ENCODE results near the gene ECE2. TPM values are rescaled to one million over a fixed set of nuclear protein-coding genes. Genes with fewer than 3 reads are reported as not detected.

ECE2 gene
- 0.46 to 1.2 TPM (median 0.64 TPM) in 3 replicates for total RNA-seq (2021)
- Bru-seq, nascent RNA = percentile 22 among the genes with signal in this experiment
- long read RNA-seq, experiment 1, partial matches to known transcripts = 1 of 5 reads
- long read RNA-seq, experiment 1, other reads (novel, unspliced or antisense) = 3 of 5 reads
- long read RNA-seq, experiment 2 = 0 reads
- long read RNA-seq, experiment 3 = 0 reads

DNA sequence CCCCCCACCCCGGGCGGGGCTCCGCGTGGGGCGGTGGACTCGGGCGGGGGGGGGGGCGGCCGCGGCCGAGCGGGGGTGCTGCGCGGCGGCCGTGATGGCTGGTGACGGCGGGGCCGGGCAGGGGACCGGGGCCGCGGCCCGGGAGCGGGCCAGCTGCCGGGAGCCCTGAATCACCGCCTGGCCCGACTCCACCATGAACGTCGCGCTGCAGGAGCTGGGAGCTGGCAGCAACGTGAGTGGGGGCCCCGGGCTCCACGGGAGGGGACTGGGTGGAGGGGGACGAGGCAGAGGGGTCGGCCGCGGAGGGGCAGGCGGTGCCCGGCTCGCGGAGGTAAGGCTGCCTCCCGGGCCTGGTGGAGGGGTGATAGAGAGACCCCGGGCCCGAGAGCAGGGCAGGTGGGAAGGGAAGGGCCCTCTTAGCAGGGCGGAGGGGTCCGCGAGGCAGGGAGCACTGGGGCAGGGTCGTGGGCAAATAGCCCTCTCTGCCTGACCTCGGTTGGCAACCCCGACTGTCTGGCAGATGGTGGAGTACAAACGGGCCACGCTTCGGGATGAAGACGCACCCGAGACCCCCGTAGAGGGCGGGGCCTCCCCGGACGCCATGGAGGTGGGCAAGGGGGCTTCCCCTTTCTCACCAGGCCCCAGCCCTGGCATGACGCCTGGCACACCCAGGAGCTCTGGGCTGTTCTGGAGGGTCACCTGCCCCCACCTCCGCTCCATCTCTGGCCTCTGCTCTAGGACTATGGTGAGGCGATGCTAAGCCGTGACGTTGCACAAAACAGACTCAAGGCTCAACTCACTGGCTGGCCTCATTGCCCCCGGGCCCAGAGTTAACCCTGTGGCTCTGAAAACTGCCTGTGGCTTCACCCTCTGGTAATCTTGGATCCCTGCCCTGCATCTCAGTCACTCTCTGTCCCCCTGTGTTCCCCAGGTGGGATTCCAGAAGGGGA lies at the start of gene ECE2:
Gene ECE2, plus strand, starts transcription at position 62 of the 950 bp plus-strand sequence. Its CDS starts 132 bp downstream, at position 194.
- TF ChIP-seq ZNF263 (CRISPR knock-in tag; IDR thresholded peaks at IDR 0.05; ENCODE audit: low read depth) (no peak), NR1H2 (CRISPR knock-in tag; IDR thresholded peaks at IDR 0.05) (no peak), CREM (CRISPR knock-in tag; IDR thresholded peaks at IDR 0.05) (no peak), ZNF671 (CRISPR knock-in tag; IDR thresholded peaks at IDR 0.05) (no peak)
- TF ChIP-seq, protein P1, sequence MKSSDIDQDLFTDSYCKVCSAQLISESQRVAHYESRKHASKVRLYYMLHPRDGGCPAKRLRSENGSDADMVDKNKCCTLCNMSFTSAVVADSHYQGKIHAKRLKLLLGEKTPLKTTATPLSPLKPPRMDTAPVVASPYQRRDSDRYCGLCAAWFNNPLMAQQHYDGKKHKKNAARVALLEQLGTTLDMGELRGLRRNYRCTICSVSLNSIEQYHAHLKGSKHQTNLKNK (CRISPR knock-in tag; IDR thresholded peaks at IDR 0.05) = no peak
- H3K27me3 Mint-ChIP-seq (ENCODE audit: low read depth) = peaks cover 57% of the 10 kb centered on the region
- ChIA-PET CTCF (interaction anchor here (0.8 to 1.0 kb wide), 2 partner anchors 9 to 16 kb away, joined by 3 read pairs; no protein-coding TSS in a partner anchor), POLR2A (no interaction called here)
- DNase-seq (ENCODE audit: low spot score) (no peak), ATAC-seq (peak; percentile 76)
- H3K36me3 Mint-ChIP-seq = no peaks in the 10 kb centered on the region
- H3K9me3 Mint-ChIP-seq = no peaks in the 10 kb centered on the region
- peak within 1 kb of the TSS; percentile 74 for H3K4me3 Mint-ChIP-seq
- H3K27ac Mint-ChIP-seq = no peak within 1 kb of the TSS
- H3K4me1 Mint-ChIP-seq = peaks cover 5% of the 10 kb centered on the region

DNA sequence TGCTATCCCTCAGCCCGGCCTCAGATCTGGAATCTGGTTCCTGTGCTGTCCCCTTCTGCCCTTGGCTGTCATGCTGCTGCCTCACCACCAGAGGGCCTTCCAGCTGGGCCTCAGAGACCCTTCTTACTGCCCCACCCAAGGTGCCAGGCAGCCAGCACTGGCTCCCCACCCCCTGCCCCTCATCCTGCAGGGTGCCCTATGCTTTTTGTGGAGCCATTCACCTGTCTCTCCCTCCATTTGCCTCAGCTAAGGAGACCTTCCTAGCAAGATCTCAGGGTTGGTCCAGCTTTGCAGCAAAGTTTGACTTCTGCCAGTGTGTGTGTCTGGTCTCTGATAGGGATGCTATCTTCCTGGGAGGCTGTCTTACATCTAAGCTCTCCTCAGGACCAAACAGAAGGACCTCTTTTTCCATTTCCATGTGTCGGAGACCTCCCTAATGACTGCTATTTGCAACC lies 48.3 kb upstream of the ECE2 start:
- TF ChIP-seq CTCF (IDR thresholded peaks at IDR 0.05) (peak; percentile 97), TCF7 (CRISPR knock-in tag; IDR thresholded peaks at IDR 0.05; ENCODE audit: low read depth) (no peak)
- TF ChIP-seq, protein P2, sequence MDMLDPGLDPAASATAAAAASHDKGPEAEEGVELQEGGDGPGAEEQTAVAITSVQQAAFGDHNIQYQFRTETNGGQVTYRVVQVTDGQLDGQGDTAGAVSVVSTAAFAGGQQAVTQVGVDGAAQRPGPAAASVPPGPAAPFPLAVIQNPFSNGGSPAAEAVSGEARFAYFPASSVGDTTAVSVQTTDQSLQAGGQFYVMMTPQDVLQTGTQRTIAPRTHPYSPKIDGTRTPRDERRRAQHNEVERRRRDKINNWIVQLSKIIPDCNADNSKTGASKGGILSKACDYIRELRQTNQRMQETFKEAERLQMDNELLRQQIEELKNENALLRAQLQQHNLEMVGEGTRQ (CRISPR knock-in tag; IDR thresholded peaks at IDR 0.05) = no peak
- H3K4me1 Mint-ChIP-seq = peaks cover 8% of the 10 kb centered on the region; the same call in 1 of the 2 replicates
- H3K27me3 Mint-ChIP-seq (ENCODE audit: low read depth) = peaks cover 62% of the 10 kb centered on the region
- no peaks in the 10 kb centered on the region for H3K36me3 Mint-ChIP-seq
- peak; percentile 72 for DNase-seq (ENCODE audit: low spot score)
- CTCF ChIA-PET = interaction anchor here (0.6 to 5.3 kb wide), 40 partner anchors 10 to 804 kb away, joined by 3 to 88 read pairs (median 4); partner anchors contain the start of genes ABCC5, ABCF3, CAMK2N2 and DVL3
- POLR2A ChIA-PET = interaction anchor here (0.6 to 2.5 kb wide), 3 partner anchors 14 to 59 kb away, joined by 3 to 6 read pairs (median 5); no protein-coding TSS in a partner anchor
- no peak overlapping the region for H3K27ac Mint-ChIP-seq
- H3K9me3 Mint-ChIP-seq = no peaks in the 10 kb centered on the region
- no peak overlapping the region for H3K4me3 Mint-ChIP-seq
- peak; percentile 62 for ATAC-seq

DNA sequence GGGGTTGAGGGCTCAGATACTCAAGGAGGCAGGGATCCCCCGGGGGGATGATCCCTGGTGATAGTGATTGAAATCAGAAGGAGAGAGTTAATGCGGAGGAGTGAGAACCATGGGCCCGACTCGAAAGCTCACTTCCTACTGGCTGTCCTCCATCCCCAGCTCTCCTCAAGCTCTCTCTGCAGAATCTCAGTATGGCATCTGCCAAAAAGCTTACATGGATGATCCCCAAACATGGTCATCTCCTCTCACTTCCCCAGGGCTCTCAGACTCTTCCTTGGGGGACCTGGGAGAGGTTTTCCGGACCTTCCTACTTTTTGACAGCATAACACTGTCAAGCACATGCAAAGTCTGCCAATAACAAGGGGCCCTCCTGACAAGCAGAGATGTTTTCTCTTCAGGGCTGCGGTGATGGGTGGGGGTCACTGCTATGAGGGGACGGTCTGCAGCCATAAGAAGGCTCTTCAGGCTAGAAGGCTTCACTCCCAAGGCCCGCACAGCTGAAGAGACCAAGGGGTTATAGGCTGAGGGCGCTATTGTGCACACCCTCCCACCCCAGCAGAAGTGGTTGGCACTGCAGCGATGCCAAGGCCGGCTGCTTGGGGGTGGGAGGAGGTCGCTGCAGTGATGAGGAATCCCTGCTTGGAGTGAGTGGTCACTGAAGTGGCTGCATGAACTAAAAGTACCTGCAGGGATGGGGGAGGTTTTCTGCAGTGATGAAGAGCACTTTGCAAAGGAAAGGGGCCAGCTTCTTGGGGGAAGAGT lies 47.3 kb upstream of the ECE2 start:
- CTCF ChIA-PET = interaction anchor here (0.6 to 5.3 kb wide), 28 partner anchors 8 to 333 kb away, joined by 3 to 88 read pairs (median 6); partner anchors contain the start of genes ABCF3, AP2M1, CAMK2N2 and DVL3
- Mint-ChIP-seq H3K4me3 (peak overlapping the region; percentile 73), H3K27ac (no peak overlapping the region), H3K36me3 (no peaks in the 10 kb centered on the region), H3K4me1 (peaks cover 8% of the 10 kb centered on the region; the same call in 1 of the 2 replicates), H3K9me3 (no peaks in the 10 kb centered on the region), H3K27me3 (ENCODE audit: low read depth) (peaks cover 72% of the 10 kb centered on the region)
- TF ChIP-seq IRF2 (CRISPR knock-in tag; IDR thresholded peaks at IDR 0.05; ENCODE audit: borderline replicate concordance, low read depth) = no peak
- POLR2A ChIA-PET = interaction anchor here (0.6 to 2.5 kb wide), 5 partner anchors 12 to 88 kb away, joined by 3 to 6 read pairs (median 4); no protein-coding TSS in a partner anchor
- ATAC-seq (no peak), DNase-seq (ENCODE audit: low spot score) (no peak)

All from WTC11 (cell line).